HG03460 (cell line): ENCODE measurements around the gene PHF21B.

Experiments
- ATAC-seq: cut with Tn5 transposase; IDR thresholded peaks from one replicate; pipeline ENCODE4 v1.9.1; 2021; ENCODE audit not compliant: unreplicated experiment

Gene PHF21B

GRCh38 chr22:44895296-44896055, 114.3 kb downstream of the PHF21B start:
- ATAC-seq, result no peak

GRCh38 chr22:44894782-44895181, 115.0 kb downstream of the PHF21B start:
- ATAC-seq, result no peak

GRCh38 chr22:44894321-44894720, 115.5 kb downstream of the PHF21B start:
- no peak for ATAC-seq

- no peak for ATAC-seq
Measured at GRCh38 chr22:44893731-44894080, 116.1 kb downstream of the PHF21B start.

- no peak for ATAC-seq
Measured at GRCh38 chr22:44892803-44893730, 116.7 kb downstream of the PHF21B start.

GRCh38 chr22:44892243-44892642, 117.6 kb downstream of the PHF21B start:
- ATAC-seq, result no peak

GRCh38 chr22:44891791-44892190, 118.0 kb downstream of the PHF21B start:
- ATAC-seq, result no peak

- ATAC-seq, result no peak
Measured at GRCh38 chr22:44891293-44891747, 118.5 kb downstream of the PHF21B start.

GRCh38 chr22:44890416-44891292, 119.2 kb downstream of the PHF21B start:
- no peak for ATAC-seq

- no peak for ATAC-seq
Measured at GRCh38 chr22:44889255-44889878, 120.4 kb downstream of the PHF21B start.

- no peak for ATAC-seq
Measured at GRCh38 chr22:44888491-44889254, 121.1 kb downstream of the PHF21B start.

- no peak for ATAC-seq
Measured at GRCh38 chr22:44887941-44888366, 121.9 kb downstream of the PHF21B start.

GRCh38 chr22:44885806-44886360, 123.9 kb downstream of the PHF21B start:
- ATAC-seq, result no peak

GRCh38 chr22:44884968-44885805, 124.6 kb downstream of the PHF21B start:
- no peak for ATAC-seq

GRCh38 chr22:44884562-44884961, 125.2 kb downstream of the PHF21B start:
- ATAC-seq, result no peak

GRCh38 chr22:44883011-44883421, 126.8 kb downstream of the PHF21B start:
- no peak for ATAC-seq

GRCh38 chr22:44882226-44882905, 127.4 kb downstream of the PHF21B start:
- ATAC-seq, result no peak

- ATAC-seq, result no peak
Measured at GRCh38 chr22:44881624-44882023, 128.2 kb downstream of the PHF21B start.
